Panc1 (cell line): Measurements from ENCODE around the gene GYPC.
"Not testable (repeated sequence)": the region's sequence is repeated elsewhere in the genome, so short reads cannot be mapped to it uniquely, and the experiment has no call there.

Source experiments
- POLR2AphosphoS5 ChIP-seq: IDR thresholded peaks from 2 replicates; pipeline ENCODE4 v1.6.1; 2012; ENCODE audit warnings: mild to moderate bottlenecking, low read depth, low read length, moderate library complexity
- TCF7L2 ChIP-seq: IDR thresholded peaks from 2 replicates; pipeline ENCODE4 v1.6.1; 2011; ENCODE audit warnings: mild to moderate bottlenecking, low read depth, low read length, inconsistent platforms
- TF ChIP-seq, protein P1 (sequence below): fragments of 450-650 bp; IDR thresholded peaks from 2 replicates; pipeline ENCODE4 v1.5.1; 2017; ENCODE audit warnings: mild to moderate bottlenecking

DNA sequence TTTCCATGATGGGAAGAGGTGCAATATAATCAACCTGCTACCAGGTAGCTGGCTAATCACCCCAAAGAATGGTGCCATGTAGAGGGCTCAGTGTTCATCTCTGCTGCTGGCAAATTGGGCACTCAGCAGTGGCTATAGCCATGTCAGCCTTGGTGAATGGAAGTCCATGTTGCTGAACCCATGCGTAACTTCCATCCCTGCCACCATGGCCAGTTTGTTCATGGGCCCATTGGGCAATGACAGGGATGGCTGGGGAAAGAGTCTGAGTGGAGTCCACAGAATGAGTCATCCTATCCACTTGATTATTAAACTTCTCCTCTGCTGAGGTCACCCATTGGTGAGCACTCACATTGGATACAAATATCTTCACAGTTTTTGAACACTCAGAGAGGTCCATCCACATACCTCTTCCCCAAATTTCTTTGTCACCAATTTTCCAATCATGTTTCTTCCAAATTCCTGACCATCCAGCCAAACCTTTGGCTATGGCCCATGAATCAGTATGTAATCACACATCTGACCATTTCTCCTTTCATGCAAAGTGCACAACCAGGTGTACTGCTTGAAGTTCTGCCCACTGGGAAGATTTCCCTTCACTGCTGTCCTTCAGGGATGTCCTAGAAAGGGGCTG, 8.1 kb upstream of the GYPC start:
- TF ChIP-seq, protein P1, sequence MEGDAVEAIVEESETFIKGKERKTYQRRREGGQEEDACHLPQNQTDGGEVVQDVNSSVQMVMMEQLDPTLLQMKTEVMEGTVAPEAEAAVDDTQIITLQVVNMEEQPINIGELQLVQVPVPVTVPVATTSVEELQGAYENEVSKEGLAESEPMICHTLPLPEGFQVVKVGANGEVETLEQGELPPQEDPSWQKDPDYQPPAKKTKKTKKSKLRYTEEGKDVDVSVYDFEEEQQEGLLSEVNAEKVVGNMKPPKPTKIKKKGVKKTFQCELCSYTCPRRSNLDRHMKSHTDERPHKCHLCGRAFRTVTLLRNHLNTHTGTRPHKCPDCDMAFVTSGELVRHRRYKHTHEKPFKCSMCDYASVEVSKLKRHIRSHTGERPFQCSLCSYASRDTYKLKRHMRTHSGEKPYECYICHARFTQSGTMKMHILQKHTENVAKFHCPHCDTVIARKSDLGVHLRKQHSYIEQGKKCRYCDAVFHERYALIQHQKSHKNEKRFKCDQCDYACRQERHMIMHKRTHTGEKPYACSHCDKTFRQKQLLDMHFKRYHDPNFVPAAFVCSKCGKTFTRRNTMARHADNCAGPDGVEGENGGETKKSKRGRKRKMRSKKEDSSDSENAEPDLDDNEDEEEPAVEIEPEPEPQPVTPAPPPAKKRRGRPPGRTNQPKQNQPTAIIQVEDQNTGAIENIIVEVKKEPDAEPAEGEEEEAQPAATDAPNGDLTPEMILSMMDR: not testable (repeated sequence)
- not testable (repeated sequence) for TF ChIP-seq POLR2AphosphoS5, TCF7L2
